HG03159 (cell line): Measurements from ENCODE around the gene TTC39B.

Source experiments
- ATAC-seq: cut with Tn5 transposase; IDR thresholded peaks from one replicate; pipeline ENCODE4 v1.9.1; 2021; ENCODE audit warnings: mild to moderate bottlenecking, moderate library complexity; ENCODE audit not compliant: unreplicated experiment

The TTC39B gene

DNA sequence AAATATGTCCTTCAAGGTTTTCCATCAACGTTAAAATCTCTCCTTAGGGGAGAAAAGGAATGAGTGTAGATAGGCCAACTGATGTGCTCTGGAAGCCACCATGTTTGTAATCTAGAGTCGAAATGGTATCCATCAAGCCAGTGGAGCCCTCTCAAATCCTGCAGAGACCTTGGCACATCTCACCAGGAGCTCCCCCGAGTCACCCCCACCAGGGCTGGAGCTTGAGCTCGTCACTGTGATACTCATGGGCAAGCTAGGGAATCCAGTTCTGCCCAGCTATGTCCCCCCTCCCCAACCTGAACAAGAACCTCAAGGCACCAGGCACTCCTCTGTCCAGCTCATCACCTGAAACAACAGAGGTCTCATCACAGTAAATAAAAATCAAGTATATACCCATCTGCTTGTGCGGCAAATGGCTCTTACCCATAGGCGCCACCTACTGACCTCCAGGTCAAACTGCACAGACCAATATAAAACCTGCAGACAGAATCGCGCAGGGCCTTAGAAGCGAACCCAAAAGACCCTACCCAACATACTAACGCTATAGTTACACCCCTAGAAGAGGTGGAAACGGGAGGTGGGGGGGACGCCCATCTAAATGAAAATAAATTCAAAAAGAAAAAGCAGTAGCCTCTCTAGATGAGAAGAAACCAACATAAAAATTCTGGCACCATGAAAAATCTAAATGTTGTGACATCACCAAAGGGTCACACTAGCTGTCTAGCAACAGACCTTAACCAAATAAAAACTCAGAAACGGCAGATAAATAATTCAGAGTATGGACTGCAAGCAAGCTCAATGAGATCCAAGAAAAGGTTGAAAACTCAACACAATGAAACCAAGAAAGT lies 75.0 kb downstream of the TTC39B start:
- peak; percentile 49 for ATAC-seq

DNA sequence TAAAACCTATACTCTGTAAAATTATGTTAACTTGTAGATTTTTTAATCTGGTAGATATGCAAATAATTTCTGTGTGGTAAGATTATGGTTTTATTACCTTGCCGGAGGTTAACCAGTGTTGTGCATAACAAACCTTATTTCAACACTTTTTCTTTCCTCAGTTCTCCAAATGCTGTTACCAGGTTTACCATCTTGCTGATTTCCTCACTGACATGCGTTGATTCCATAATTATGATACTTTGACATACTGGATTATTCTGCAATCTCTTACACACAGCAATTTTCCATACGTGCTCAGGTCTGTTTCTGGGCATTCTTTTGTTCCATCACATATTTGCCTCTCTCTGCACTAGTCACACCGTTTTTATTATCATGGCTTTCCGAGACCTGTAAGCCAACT lies 77.6 kb downstream of the TTC39B start:
- ATAC-seq: no peak

DNA sequence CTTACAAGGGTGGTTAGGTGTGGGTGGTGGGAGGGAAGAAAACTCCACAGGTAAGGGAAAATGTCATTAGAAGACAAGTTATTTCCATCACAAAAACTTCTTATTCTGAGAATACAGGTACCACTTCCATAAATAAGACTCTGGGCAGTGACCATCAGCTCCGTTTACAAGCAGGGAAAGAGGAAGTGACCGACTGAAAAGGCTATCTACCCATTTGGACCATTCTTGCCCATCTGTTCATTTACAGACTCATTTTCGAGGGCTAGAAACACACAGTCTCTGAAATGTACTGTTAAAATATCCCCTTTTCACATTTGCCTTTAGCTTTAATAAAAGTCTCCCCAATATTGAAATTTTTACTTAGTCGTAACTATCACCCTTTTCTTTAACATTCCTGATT lies 79.5 kb downstream of the TTC39B start:
- no peak for ATAC-seq

DNA sequence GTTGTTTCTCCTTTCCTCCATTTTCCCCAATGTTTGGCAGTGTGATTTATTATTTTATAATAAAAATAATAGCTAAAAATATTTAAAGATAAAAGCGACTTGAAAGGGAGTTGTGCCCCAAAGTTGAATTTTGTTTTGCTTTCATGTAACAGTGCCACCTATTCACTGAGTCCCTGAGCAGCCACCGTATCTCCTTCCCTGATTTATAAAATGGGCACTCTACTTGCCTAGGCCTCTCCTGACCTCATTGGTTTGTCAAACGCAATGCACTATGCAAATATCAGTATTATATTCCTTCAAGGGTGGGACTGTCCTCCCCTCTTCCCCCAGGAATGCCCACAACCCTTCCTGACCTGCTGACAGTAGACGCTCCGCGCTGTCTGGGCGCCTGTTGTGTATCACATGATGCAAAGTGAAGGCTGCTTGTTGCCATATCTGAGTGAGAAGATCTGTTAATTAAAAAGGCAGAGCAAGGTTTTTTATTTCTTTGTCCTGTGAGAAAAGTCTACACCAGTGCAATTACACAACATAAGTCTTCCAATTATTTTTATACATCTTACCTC lies 81.4 kb downstream of the TTC39B start:
- no peak for ATAC-seq

DNA sequence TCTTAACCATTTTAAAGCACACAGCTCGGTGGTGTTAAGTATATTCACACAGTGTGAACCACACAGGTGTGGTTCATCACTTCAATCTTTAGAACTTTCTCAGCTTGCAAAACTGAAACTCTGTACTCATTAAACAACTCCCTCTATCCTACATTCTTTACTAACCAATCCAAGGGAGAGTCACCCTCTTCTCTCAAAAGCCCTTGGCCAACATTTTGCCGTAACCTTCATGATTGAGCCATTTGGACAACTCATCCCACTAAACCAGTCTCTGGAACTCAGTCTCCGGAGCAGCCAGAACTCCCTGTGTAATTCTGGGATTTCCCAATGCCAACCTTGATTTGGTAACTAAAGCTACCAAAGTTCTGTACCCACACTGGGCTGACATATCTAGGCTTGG lies 84.7 kb downstream of the TTC39B start:
- ATAC-seq: no peak

DNA sequence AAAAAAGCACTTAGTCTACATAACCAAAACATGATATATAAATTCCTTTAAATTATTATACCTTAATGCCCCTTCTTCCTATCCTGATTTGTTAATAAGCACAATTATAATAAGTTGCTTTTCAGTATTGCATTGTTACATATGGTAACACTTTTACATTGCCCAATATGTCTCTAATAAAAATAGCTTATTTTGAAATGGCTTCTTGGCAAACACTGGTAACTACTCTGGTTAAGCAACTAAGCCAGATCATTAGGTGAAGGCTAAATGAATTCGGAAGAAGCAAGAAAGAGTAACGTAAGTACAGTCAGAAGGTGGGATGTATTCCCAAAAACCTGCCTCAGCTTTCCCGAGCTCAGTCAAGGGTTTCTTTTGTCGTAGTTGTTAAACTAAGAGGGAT lies 85.3 kb downstream of the TTC39B start:
- ATAC-seq: no peak

DNA sequence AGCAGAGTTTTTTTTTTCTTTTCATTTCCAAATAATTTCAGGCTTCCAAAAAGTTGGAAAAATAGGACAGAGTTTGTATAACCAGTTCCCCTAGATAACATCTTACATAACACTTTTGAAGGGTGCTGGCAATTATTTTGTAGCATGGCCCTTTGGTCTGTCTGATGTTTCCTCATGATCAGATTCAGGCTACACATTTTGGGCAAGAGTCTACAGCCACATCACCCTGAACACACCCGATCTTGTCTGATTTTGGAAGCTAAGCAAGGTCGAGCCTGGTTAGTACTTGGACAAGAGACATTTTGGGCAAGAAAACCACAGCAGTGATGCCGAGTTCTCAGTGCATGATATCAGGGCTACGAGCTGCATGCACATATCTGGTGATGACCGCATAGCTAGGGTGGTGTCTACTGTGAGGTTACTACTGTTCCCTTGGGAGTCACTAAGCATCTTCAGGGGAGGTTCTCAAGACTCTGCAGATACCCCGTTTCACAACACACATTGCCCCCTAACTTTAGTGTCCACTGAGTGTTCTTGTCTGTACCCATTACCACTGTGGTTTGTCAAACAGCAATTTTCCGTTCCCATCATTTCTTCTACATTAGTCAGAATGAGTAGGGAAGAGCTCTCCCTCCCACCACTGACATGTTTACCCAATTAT lies 86.2 kb downstream of the TTC39B start:
- no peak for ATAC-seq

DNA sequence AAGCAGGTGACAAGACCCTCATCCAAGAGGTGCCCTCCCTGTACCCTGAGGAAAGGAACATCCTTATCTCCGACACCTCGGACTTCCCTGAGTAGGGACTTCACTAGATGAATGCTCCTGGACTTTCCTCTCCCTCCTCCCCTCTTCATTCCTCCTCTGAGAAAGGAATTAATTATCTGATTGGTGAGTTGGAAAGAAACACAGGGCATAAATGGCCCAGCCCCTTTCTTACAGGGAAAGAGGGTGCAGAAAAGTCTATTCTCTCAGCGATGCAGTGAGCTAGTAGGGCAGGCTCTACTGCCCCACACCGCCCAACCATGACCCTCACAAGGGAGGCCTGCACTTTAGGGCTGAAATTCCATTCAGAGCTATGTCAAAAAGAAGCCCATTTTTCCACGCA lies 87.5 kb downstream of the TTC39B start:
- ATAC-seq: no peak

DNA sequence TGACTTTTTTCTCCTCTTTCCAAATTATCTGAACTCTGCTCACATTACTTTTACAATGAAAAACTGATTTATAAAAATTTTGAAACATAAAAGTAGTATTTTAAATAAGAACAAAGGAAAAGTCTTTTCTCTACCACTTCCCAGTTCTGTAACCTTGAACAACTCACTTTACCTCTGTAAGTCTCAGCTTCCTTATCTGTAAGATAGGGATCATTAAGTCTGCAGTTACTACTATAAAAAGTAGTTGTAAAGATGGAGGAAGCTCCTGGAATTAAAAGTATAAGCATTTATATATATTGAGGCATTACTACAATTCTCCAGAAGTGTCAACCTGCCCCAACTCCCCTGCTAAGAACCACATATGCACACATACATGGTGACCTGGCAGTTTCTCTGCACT lies 88.0 kb downstream of the TTC39B start:
- ATAC-seq: no peak

DNA sequence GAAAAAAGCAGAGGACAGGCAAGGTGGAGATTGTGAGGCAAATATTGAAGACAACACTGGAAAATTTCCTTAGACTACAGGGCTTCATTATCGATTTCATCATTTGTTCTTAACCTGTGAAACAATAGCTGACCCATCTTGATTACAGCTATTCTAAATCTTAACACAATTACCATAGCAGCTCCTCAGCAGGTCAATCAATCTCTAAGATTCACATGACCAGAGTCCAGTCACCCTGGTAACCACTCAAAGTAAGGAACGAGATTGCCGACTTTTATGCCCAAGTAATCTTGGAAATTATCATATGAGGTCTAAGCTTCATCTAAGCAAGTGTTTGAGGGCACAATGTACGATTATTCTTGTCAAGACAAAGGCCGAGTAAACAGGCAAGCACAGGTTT lies 93.8 kb downstream of the TTC39B start:
- ATAC-seq: no peak

DNA sequence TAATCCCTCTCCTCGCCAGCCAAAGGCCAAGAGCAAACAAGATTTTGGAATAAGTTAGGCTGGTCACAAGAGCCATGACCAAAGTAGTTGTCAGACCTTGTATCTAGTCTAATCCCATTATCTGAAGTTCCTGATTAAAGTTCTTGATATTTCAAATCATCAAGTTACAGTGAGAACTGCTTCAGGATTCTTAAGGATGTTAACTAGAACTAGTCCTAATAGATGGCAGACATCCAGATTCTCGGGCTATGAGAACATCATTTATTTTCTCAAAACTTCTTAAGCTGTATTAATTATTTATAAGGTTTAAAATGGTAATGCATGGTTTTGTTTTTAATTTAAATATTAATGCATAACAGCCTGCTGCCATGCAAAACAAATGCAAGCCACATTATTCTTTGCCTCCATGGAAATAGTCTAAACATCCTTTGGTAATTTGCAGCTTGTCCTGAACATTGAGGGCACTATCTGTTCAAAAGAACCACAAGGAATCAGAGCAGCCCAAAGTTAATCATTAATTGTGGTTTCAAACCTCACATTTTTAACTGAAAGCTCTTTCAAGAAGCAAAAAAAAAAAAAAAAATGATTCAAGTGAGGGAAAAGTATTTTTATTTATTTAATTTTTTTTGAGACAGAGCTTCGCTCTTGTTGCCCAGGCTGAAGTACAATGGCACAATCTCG lies 95.1 kb downstream of the TTC39B start:
- peak; percentile 15 for ATAC-seq

DNA sequence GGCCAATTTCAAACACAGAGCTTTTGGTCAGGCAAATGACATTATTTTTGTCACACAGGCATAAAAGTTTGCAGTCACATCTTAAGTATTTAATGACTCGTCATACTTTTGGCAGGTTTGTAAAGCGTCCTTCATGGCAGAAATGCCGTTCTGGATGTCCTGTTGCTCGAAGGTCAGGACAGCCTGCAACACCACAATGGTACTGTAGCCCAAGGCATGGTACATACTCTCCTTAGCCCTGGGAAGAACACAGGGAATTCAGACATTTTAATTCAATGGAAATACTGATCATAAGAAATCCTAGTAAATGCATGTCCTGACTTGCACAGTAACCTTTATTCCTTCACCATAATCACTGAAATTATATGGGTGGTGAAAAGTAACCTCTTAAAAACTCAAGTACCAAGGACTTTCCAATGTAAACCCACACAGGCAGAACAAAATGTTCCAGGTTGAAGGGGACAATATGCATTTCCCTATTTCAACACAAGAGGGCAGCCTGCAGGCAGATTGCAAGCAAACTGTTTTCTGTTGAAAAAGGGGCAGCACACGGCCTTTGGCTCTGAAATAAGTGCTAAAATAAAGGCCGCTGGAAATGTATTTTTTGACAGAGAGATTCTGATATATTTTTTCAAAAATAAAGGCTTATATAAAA lies 95.7 kb downstream of the TTC39B start:
- peak; percentile 70 for ATAC-seq

DNA sequence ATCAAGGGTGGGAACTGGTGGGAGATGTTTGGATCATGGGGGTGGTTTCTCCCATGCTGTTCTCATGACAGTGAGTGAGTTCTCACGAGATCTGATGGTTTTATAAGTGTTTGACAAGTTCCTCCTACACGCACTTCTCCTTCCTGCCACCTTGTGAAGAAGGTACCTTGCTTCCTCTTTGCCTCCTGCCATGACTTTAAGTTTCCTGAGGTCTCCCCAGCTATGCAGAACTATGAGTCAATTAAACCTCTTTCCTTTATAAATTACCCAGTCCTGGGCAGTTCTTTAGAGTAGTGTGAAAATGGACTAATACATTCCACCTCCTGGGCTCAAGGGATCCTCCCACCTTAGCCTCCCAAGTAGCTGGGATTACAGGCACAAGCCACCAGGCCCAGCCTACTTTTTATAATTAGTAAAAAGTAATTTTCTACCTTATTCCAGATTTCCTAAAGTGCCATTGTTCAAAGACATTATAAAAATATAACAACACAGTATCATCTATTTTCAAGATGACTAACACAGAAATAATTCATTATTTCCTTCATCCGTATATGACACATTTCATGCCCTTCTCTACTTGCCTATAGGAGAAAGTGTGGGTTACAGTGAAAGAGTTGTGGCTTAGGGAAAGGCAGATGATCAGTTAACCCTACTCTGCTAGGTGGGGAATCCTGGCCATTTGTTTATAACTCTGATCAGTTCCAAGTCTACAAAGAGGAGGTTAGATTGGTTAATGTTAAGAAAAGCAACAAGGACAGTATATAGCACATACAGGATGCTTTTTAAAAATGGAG lies 99.9 kb downstream of the TTC39B start:
- ATAC-seq: no peak

DNA sequence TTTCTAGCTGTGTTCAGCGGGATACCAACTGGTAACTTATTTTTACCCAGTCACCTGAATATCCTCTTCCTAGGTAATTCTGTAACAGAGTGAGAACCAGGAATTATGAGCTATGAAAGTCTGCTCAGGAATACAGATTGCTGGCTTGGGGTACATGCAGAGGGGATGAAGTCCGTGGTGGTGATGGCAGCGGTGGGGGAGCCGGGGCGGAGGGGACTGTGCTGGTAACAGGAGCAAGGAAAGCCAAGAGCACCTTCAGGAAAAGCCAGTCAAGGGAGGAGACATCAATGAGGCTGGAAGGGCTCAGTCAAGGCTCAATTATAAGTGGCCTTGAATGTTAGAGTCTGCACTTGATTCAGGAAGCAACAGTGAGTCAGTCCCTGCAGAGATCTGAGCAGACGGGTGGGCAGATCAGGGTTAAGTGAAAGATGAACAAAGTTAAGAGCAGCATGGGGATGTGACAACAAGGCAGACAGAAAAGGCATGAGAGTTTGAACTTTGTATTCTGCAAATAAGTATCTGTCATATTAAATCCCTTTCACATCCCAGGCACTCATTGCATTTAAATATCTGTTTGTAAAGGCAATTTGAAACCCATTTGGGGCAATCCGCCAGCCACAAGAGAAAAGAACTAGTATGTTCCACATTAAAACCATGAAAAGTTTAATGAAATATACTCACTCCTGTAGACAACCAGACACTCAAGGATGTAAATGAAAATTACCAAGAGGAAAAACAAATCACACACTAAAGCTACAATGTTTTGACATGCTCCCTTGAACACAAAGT lies 101.2 kb downstream of the TTC39B start:
- no peak for ATAC-seq

DNA sequence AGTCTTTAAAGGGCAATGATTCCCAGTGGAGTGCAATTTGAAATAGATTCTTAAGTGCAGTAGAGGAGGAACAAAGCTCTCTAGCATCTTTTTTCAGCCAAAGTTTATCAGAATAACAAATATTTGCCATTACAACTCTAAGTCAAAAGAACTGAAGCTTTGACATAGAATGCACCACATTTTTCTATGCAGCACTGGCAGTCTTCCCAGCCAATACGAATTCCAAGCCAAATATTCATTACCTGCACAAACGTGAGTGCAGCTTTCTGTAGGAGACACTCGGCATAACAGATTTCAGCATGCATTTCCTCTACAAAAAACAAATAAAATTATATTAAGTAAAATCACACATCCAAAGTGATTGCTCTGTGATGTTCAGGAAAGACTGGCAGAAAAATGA lies 103.4 kb downstream of the TTC39B start:
- no peak for ATAC-seq

DNA sequence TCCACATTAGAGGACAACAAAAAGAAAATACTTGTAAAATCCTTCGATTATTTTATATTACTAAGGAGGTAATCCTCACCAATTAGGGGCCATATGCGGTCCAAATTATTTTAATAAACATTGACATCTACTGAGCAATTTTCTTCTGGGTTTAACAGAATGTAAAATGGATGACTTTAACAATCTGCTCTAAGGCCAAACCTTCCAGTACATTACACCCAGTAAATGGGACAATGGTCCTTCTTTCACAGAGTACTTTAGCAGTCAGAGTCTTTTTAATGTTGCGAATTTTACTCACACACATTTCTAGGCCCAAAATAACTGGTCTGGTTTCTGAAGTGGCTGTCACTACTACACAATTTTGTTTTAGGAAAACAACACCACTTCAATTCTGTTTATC lies 106.9 kb downstream of the TTC39B start:
- ATAC-seq: no peak

DNA sequence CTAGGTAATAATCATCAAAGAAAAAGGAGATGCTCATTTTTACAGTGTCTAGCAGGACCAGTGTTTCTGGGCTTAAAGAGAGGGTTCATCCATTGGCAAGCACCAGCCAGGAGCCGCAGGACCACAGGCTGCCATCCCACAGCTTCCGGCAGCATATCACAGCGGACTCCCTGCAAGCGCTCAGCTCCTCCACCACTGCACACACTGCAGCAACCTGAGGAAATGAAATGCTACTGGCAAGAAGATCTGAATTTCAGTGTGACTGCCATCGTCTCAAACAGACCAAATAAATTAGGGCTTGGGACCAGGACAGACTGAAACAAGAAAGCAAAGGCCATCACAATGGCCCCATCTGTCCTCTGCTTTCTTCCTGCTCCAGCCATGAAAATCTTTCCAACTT lies 114.2 kb downstream of the TTC39B start:
- no peak for ATAC-seq

DNA sequence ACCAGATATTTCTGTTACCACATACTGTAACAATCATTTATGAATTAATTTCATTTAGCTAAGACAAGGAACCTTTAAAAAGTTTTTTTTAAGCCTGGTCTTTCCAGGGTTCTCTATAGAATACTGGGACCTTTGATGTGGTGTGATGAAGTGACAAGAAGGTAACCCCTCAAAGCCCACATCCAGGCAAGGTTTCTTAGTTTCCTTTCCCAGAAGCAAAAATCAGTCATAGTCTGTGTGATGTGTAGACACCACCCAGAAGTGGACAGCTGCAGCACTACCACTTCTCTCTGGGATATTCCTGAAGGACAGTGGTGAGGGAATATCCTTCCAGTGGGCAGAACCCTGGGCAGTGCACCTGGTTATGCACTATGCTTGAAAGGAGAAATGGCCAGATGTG lies 115.6 kb downstream of the TTC39B start:
- no peak for ATAC-seq

DNA sequence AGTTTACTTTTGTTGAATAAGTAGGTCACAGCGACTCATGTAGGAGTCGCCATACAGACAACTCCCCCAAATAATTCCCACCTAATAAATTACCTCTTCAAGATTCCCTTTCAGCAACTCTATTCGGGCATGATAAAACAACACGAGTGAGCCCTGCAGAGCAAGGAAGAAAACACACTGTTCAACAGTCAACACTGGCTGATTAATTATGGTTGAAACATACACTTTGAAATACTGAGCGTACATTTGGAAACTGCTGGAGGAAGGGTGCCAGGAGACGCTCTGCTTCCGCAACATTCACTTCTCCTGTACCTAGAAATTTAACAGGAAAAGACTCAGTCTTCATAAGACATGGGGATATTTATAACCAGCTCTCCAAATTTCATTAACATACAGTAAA lies 117.5 kb downstream of the TTC39B start:
- ATAC-seq: no peak

DNA sequence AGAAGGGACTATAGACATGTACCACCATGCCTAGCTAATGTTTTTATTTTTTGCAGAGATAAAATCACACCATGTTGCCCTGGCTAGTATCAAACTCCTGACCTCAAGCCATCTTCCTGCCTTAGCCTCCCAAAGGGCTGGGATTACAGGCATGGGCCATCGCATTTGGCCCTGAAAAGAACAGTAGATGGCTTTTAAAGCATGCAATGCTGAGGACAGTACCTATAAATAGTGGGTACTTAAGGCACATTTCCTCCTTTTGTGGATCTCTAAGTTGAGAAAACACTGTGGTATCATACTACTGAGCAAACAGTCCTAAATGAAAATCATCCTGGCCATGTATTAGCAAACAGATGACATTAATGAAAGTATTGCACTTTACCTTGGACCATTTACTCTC lies 119.4 kb downstream of the TTC39B start:
- ATAC-seq: no peak
